Measurements from ENCODE around the gene SCG3. TPM values are rescaled to one million over a fixed set of nuclear protein-coding genes. Genes with fewer than 3 reads are reported as not detected.
A peak's percentile ranks its signal among the peaks of the same experiment; 100 is the strongest.

The SCG3 gene
- total RNA-seq, 1 experiment from 2014 or later: 32.1 TPM

DNA sequence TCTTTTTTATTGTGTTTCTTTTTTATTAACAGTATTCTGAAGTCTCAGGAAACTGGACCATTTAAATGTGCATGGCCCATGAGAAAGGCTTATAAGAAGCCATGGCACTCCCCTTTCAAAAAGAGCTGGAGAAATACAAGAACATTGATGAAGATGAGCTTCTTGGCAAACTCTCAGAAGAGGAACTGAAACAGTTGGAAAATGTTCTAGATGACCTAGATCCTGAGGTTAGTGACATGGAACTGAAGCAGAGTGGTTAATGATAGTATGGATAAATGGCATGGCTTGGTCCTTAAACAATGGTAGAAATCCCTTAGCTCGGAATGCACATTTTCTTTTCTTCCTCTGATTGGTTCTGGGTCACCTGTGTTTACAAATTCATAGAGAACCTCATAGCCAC lies 85.0 kb downstream of the SCG3 start (continued):
- TF ChIP-seq, protein P1, sequence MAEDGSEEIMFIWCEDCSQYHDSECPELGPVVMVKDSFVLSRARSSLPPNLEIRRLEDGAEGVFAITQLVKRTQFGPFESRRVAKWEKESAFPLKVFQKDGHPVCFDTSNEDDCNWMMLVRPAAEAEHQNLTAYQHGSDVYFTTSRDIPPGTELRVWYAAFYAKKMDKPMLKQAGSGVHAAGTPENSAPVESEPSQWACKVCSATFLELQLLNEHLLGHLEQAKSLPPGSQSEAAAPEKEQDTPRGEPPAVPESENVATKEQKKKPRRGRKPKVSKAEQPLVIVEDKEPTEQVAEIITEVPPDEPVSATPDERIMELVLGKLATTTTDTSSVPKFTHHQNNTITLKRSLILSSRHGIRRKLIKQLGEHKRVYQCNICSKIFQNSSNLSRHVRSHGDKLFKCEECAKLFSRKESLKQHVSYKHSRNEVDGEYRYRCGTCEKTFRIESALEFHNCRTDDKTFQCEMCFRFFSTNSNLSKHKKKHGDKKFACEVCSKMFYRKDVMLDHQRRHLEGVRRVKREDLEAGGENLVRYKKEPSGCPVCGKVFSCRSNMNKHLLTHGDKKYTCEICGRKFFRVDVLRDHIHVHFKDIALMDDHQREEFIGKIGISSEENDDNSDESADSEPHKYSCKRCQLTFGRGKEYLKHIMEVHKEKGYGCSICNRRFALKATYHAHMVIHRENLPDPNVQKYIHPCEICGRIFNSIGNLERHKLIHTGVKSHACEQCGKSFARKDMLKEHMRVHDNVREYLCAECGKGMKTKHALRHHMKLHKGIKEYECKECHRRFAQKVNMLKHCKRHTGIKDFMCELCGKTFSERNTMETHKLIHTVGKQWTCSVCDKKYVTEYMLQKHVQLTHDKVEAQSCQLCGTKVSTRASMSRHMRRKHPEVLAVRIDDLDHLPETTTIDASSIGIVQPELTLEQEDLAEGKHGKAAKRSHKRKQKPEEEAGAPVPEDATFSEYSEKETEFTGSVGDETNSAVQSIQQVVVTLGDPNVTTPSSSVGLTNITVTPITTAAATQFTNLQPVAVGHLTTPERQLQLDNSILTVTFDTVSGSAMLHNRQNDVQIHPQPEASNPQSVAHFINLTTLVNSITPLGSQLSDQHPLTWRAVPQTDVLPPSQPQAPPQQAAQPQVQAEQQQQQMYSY (CRISPR knock-in tag; IDR thresholded peaks at IDR 0.05): no peak
- TF ChIP-seq CBFB (CRISPR knock-in tag; IDR thresholded peaks at IDR 0.05; ENCODE audit: low read depth): no peak

DNA sequence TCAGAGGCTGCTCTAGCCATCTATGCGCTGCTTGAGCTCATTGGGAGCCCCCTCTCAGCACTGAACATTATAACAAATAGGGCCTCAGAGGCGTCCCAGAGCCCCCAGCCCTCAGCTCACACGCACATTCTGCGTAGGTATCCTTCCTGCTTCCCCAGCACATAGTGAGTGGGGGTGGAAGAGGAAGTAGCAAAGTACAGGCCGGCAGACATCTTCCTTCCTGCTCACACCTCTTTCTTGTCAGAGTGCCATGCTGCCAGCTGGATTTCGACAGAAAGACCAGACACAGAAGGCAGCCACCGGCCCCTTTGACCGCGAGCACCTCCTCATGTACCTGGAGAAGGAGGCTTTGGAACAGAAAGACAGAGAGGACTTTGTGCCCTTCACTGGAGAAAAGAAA lies 86.7 kb downstream of the SCG3 start:
- ChIA-PET POLR2A (no interaction called here), CTCF (interaction anchor here (1.1 to 5.0 kb wide), 2 partner anchors 8 to 87 kb away, joined by 5 to 48 read pairs; partner anchors contain the start of gene SCG3)
- no peaks in the 10 kb centered on the region for H3K27me3 Mint-ChIP-seq (ENCODE audit: low read depth)
- no peaks in the 10 kb centered on the region for H3K36me3 Mint-ChIP-seq
- H3K27ac Mint-ChIP-seq: no peak overlapping the region
- ATAC-seq: peak; percentile 16
- no peaks in the 10 kb centered on the region for H3K9me3 Mint-ChIP-seq
- 0 out of 2 replicates have a peak, but pooled peaks cover 4% of the 10 kb centered on the region for H3K4me1 Mint-ChIP-seq
- no peak for DNase-seq (ENCODE audit: low spot score)
- H3K4me3 Mint-ChIP-seq: no peak overlapping the region
- TF ChIP-seq NFATC4 (CRISPR knock-in tag; IDR thresholded peaks at IDR 0.05) (no peak), NR3C1 (CRISPR knock-in tag; conservative IDR thresholded peaks at IDR 0.05; ENCODE audit: low read depth) (no peak), ELF4 (CRISPR knock-in tag; IDR thresholded peaks at IDR 0.05; ENCODE audit: low read depth) (no peak), CBFB (CRISPR knock-in tag; IDR thresholded peaks at IDR 0.05; ENCODE audit: low read depth) (no peak), CREM (CRISPR knock-in tag; IDR thresholded peaks at IDR 0.05) (no peak), ZNF396 (CRISPR knock-in tag; IDR thresholded peaks at IDR 0.05; ENCODE audit: borderline replicate concordance) (no peak), JAZF1 (CRISPR knock-in tag; IDR thresholded peaks at IDR 0.05) (no peak), NR1H2 (CRISPR knock-in tag; IDR thresholded peaks at IDR 0.05) (no peak), NFE2L1 (CRISPR knock-in tag; IDR thresholded peaks at IDR 0.05) (no peak)
- TF ChIP-seq, protein P2, sequence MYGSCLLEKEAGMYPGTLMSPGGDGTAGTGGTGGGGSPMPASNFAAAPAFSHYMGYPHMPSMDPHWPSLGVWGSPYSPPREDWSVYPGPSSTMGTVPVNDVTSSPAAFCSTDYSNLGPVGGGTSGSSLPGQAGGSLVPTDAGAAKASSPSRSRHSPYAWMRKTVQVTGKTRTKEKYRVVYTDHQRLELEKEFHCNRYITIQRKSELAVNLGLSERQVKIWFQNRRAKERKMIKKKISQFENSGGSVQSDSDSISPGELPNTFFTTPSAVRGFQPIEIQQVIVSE (CRISPR knock-in tag; IDR thresholded peaks at IDR 0.05; ENCODE audit: borderline replicate concordance): no peak
- TF ChIP-seq, protein P3, sequence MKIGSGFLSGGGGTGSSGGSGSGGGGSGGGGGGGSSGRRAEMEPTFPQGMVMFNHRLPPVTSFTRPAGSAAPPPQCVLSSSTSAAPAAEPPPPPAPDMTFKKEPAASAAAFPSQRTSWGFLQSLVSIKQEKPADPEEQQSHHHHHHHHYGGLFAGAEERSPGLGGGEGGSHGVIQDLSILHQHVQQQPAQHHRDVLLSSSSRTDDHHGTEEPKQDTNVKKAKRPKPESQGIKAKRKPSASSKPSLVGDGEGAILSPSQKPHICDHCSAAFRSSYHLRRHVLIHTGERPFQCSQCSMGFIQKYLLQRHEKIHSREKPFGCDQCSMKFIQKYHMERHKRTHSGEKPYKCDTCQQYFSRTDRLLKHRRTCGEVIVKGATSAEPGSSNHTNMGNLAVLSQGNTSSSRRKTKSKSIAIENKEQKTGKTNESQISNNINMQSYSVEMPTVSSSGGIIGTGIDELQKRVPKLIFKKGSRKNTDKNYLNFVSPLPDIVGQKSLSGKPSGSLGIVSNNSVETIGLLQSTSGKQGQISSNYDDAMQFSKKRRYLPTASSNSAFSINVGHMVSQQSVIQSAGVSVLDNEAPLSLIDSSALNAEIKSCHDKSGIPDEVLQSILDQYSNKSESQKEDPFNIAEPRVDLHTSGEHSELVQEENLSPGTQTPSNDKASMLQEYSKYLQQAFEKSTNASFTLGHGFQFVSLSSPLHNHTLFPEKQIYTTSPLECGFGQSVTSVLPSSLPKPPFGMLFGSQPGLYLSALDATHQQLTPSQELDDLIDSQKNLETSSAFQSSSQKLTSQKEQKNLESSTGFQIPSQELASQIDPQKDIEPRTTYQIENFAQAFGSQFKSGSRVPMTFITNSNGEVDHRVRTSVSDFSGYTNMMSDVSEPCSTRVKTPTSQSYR (CRISPR knock-in tag; IDR thresholded peaks at IDR 0.05): no peak
- TF ChIP-seq, protein P4, sequence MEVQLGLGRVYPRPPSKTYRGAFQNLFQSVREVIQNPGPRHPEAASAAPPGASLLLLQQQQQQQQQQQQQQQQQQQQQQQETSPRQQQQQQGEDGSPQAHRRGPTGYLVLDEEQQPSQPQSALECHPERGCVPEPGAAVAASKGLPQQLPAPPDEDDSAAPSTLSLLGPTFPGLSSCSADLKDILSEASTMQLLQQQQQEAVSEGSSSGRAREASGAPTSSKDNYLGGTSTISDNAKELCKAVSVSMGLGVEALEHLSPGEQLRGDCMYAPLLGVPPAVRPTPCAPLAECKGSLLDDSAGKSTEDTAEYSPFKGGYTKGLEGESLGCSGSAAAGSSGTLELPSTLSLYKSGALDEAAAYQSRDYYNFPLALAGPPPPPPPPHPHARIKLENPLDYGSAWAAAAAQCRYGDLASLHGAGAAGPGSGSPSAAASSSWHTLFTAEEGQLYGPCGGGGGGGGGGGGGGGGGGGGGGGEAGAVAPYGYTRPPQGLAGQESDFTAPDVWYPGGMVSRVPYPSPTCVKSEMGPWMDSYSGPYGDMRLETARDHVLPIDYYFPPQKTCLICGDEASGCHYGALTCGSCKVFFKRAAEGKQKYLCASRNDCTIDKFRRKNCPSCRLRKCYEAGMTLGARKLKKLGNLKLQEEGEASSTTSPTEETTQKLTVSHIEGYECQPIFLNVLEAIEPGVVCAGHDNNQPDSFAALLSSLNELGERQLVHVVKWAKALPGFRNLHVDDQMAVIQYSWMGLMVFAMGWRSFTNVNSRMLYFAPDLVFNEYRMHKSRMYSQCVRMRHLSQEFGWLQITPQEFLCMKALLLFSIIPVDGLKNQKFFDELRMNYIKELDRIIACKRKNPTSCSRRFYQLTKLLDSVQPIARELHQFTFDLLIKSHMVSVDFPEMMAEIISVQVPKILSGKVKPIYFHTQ (CRISPR knock-in tag; IDR thresholded peaks at IDR 0.05): no peak
- TF ChIP-seq, protein P5, sequence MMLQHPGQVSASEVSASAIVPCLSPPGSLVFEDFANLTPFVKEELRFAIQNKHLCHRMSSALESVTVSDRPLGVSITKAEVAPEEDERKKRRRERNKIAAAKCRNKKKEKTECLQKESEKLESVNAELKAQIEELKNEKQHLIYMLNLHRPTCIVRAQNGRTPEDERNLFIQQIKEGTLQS (CRISPR knock-in tag; conservative IDR thresholded peaks at IDR 0.05): no peak
- TF ChIP-seq, protein P6, sequence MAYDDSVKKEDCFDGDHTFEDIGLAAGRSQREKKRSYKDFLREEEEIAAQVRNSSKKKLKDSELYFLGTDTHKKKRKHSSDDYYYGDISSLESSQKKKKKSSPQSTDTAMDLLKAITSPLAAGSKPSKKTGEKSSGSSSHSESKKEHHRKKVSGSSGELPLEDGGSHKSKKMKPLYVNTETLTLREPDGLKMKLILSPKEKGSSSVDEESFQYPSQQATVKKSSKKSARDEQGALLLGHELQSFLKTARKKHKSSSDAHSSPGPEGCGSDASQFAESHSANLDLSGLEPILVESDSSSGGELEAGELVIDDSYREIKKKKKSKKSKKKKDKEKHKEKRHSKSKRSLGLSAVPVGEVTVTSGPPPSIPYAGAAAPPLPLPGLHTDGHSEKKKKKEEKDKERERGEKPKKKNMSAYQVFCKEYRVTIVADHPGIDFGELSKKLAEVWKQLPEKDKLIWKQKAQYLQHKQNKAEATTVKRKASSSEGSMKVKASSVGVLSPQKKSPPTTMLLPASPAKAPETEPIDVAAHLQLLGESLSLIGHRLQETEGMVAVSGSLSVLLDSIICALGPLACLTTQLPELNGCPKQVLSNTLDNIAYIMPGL (CRISPR knock-in tag; IDR thresholded peaks at IDR 0.05): no peak
- TF ChIP-seq, protein P7, sequence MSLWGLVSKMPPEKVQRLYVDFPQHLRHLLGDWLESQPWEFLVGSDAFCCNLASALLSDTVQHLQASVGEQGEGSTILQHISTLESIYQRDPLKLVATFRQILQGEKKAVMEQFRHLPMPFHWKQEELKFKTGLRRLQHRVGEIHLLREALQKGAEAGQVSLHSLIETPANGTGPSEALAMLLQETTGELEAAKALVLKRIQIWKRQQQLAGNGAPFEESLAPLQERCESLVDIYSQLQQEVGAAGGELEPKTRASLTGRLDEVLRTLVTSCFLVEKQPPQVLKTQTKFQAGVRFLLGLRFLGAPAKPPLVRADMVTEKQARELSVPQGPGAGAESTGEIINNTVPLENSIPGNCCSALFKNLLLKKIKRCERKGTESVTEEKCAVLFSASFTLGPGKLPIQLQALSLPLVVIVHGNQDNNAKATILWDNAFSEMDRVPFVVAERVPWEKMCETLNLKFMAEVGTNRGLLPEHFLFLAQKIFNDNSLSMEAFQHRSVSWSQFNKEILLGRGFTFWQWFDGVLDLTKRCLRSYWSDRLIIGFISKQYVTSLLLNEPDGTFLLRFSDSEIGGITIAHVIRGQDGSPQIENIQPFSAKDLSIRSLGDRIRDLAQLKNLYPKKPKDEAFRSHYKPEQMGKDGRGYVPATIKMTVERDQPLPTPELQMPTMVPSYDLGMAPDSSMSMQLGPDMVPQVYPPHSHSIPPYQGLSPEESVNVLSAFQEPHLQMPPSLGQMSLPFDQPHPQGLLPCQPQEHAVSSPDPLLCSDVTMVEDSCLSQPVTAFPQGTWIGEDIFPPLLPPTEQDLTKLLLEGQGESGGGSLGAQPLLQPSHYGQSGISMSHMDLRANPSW (CRISPR knock-in tag; conservative IDR thresholded peaks at IDR 0.05; ENCODE audit: low read depth): no peak
- TF ChIP-seq, protein P8, sequence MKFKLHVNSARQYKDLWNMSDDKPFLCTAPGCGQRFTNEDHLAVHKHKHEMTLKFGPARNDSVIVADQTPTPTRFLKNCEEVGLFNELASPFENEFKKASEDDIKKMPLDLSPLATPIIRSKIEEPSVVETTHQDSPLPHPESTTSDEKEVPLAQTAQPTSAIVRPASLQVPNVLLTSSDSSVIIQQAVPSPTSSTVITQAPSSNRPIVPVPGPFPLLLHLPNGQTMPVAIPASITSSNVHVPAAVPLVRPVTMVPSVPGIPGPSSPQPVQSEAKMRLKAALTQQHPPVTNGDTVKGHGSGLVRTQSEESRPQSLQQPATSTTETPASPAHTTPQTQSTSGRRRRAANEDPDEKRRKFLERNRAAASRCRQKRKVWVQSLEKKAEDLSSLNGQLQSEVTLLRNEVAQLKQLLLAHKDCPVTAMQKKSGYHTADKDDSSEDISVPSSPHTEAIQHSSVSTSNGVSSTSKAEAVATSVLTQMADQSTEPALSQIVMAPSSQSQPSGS (CRISPR knock-in tag; IDR thresholded peaks at IDR 0.05; ENCODE audit: borderline replicate concordance, low read depth): no peak
- TF ChIP-seq, protein P9, sequence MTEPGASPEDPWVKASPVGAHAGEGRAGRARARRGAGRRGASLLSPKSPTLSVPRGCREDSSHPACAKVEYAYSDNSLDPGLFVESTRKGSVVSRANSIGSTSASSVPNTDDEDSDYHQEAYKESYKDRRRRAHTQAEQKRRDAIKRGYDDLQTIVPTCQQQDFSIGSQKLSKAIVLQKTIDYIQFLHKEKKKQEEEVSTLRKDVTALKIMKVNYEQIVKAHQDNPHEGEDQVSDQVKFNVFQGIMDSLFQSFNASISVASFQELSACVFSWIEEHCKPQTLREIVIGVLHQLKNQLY (CRISPR knock-in tag; IDR thresholded peaks at IDR 0.05): no peak

Data from WTC11 (cell line).